K562 (cell line): Measurements from ENCODE around the gene CACNA2D3.

Source experiments
- CAMTA2 ChIP-seq: fragments of 250-450 bp; sonication (Bioruptor Pico); conservative IDR thresholded peaks from 2 replicates; pipeline ENCODE4 v1.5.1; 2022
- CHD4 ChIP-seq: fragments of 200-600 bp; sonication (generic); IDR thresholded peaks from 3 replicates; pipeline ENCODE4 v1.6.1; 2012; ENCODE audit warnings: low read depth, mild to moderate bottlenecking, mixed read lengths, low read length, inconsistent platforms; ENCODE audit not compliant: insufficient read depth, insufficient replicate concordance, poor library complexity, severe bottlenecking
- POLR2A ChIP-seq: fragments of 450-650 bp; conservative IDR thresholded peaks from 2 replicates; pipeline ENCODE4 v1.6.1; 2016
- TF ChIP-seq, protein P1 (sequence below), 3 experiments: IDR thresholded peaks in 2 of 3; conservative IDR thresholded peaks in 1 of 3; 2 replicates each; pipeline ENCODE4 v1.5.1; 2011 to 2012; ENCODE audit warnings: low read length in 3 of 3, mild to moderate bottlenecking in 3 of 3, control low read depth in 2 of 3, improper control_type of control experiment in 1 of 3, inconsistent platforms in 1 of 3, low read depth in 1 of 3, mixed read lengths in 1 of 3, moderate library complexity in 1 of 3; ENCODE audit not compliant: insufficient read depth in 2 of 3
- TF ChIP-seq, protein P2 (sequence below), 3 experiments: fragments of 200-800 bp in 1 of 3; fragments of 250-450 bp in 1 of 3; fragments of 450-650 bp in 1 of 3; sonication (Bioruptor Pico) in 1 of 3; sonication (Bioruptor generic) in 1 of 3; formaldehyde crosslinking in 1 of 3; IDR thresholded peaks; 2 replicates each; pipeline versions ENCODE4 v1.6.1 to v1.8.0; 2016 to 2022; ENCODE audit warnings: mild to moderate bottlenecking in 2 of 3, missing genetic modification characterization in 2 of 3, missing compliant biosample characterization in 1 of 3, moderate library complexity in 1 of 3
- TF ChIP-seq, protein P3 (sequence below): sonication (generic); formaldehyde crosslinking; IDR thresholded peaks from 2 replicates; pipeline ENCODE4 v1.8.0; 2022; ENCODE audit warnings: mild to moderate bottlenecking, low read depth, missing genetic modification reagents

DNA sequence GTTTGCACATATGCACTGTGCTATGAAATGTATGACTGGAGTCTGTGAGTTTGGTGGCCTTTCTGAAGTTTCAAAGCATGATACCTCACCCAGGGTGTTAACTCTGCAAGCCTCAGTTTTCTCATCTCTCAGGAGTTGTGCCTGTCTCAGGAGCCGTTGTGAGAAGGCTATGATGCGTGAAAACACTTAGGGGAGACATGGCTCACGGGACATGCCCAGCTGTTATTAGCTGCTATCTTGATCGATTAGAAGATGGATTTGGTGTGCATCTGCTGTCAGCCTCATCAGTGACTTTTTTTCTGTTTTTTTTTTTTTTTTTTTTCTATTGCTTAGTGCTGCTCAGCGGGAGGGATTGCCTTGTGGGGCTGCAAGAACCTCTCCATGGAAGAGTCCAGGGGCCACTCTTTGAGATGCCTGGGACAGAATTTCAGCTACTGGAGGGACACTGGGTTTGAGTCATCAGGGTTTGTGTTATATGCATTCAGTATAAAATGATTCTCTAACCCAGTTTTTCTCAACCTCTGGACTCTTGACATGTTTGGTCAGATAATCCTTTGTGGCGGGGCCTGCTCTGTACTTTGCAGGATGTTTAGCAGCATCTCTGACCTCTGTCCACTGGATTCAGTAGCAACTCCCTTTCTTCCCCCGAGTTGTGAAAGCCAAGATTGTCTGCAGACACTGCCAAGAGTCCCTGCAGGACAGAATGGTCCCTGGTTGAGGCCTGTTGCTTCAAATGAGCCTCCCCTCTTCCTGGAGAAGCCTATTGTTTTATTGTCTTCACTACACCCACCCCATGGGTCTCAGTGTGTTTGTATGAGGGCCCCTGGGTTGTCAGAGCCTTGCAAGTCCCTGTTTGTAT, 181.4 kb downstream of the CACNA2D3 start:
- TF ChIP-seq CAMTA2 (no peak), POLR2A (no peak), CHD4 (no peak)
- TF ChIP-seq, protein P1, sequence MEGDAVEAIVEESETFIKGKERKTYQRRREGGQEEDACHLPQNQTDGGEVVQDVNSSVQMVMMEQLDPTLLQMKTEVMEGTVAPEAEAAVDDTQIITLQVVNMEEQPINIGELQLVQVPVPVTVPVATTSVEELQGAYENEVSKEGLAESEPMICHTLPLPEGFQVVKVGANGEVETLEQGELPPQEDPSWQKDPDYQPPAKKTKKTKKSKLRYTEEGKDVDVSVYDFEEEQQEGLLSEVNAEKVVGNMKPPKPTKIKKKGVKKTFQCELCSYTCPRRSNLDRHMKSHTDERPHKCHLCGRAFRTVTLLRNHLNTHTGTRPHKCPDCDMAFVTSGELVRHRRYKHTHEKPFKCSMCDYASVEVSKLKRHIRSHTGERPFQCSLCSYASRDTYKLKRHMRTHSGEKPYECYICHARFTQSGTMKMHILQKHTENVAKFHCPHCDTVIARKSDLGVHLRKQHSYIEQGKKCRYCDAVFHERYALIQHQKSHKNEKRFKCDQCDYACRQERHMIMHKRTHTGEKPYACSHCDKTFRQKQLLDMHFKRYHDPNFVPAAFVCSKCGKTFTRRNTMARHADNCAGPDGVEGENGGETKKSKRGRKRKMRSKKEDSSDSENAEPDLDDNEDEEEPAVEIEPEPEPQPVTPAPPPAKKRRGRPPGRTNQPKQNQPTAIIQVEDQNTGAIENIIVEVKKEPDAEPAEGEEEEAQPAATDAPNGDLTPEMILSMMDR (IDR thresholded peaks at IDR 0.05 in 2 of 3, conservative IDR thresholded peaks at IDR 0.05 in 1 of 3; ENCODE audit: insufficient read depth in 2 of 3, low read depth in 1 of 3, low read length in 3 of 3) = no peak
- TF ChIP-seq, protein P2, sequence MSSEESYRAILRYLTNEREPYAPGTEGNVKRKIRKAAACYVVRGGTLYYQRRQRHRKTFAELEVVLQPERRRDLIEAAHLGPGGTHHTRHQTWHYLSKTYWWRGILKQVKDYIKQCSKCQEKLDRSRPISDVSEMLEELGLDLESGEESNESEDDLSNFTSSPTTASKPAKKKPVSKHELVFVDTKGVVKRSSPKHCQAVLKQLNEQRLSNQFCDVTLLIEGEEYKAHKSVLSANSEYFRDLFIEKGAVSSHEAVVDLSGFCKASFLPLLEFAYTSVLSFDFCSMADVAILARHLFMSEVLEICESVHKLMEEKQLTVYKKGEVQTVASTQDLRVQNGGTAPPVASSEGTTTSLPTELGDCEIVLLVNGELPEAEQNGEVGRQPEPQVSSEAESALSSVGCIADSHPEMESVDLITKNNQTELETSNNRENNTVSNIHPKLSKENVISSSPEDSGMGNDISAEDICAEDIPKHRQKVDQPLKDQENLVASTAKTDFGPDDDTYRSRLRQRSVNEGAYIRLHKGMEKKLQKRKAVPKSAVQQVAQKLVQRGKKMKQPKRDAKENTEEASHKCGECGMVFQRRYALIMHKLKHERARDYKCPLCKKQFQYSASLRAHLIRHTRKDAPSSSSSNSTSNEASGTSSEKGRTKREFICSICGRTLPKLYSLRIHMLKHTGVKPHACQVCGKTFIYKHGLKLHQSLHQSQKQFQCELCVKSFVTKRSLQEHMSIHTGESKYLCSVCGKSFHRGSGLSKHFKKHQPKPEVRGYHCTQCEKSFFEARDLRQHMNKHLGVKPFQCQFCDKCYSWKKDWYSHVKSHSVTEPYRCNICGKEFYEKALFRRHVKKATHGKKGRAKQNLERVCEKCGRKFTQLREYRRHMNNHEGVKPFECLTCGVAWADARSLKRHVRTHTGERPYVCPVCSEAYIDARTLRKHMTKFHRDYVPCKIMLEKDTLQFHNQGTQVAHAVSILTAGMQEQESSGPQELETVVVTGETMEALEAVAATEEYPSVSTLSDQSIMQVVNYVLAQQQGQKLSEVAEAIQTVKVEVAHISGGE (CRISPR knock-in tag; IDR thresholded peaks at IDR 0.05) = no peak
- TF ChIP-seq, protein P3, sequence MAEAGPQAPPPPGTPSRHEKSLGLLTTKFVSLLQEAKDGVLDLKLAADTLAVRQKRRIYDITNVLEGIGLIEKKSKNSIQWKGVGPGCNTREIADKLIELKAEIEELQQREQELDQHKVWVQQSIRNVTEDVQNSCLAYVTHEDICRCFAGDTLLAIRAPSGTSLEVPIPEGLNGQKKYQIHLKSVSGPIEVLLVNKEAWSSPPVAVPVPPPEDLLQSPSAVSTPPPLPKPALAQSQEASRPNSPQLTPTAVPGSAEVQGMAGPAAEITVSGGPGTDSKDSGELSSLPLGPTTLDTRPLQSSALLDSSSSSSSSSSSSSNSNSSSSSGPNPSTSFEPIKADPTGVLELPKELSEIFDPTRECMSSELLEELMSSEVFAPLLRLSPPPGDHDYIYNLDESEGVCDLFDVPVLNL (CRISPR knock-in tag) = no peak
